GM20000 (cell line): ENCODE measurements around the gene POU2F3.
A peak's percentile ranks its signal among the peaks of the same experiment; 100 is the strongest.

ENCODE experiments used
- DNase-seq: peaks from one replicate; pipeline ENCODE4 v3.0.0; 2012; ENCODE audit warnings: low spot score
- TF ChIP-seq, protein P1 (sequence below): IDR thresholded peaks from 2 replicates; pipeline ENCODE4 v1.5.1; 2012; ENCODE audit warnings: mild to moderate bottlenecking, control low read depth; ENCODE audit errors: extremely low read depth, missing control alignments

Gene POU2F3

DNA sequence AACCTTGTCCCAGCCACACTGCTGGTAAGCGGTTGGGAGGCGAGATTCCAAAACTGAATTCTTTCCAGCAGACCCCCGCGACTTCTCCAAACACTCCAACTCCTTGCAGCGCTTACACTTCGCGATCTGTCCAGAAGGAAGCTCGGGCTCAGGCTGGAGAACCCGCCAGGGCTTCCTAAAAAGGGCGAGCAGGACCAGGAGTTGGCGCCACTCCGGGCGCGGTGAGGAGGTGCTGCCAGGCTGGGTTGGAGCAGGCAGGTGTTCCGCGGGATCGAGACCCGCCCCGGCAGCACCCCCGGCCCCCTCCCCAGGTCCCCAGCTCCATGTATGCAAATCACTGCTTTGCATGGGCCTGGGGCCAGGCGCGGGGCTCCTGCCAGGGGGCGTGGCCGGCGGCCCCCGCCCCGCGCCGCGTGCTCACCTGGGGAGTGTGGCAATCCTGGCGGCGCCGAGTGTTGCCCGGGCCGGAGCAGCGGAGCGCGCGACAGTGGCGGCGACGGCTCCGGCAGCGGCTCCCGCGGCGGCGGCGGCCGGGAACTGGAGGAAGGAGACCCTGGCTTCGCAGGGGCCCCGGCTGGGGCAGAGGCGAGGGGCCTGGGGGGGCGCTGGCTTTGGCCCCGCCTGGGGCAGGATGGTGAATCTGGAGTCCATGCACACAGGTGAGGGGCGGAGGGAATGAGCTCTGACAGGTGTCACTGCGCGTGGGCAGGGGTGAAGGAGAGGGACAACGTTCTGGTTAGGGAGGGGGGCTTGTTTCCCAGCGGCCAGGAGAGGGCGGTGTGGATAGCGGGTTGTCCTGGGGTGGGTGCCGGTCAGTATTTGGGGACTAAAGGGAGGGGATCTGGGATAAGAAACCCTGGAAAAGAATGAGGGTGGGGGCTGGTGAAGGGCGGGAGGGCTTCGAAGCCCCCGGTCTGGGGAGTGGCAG lies at the start of gene POU2F3:
TSS of gene POU2F3 (plus strand) at position 428 of the 928 bp plus-strand sequence. CDS start at position 632, 204 bp downstream.
- TF ChIP-seq, protein P1, sequence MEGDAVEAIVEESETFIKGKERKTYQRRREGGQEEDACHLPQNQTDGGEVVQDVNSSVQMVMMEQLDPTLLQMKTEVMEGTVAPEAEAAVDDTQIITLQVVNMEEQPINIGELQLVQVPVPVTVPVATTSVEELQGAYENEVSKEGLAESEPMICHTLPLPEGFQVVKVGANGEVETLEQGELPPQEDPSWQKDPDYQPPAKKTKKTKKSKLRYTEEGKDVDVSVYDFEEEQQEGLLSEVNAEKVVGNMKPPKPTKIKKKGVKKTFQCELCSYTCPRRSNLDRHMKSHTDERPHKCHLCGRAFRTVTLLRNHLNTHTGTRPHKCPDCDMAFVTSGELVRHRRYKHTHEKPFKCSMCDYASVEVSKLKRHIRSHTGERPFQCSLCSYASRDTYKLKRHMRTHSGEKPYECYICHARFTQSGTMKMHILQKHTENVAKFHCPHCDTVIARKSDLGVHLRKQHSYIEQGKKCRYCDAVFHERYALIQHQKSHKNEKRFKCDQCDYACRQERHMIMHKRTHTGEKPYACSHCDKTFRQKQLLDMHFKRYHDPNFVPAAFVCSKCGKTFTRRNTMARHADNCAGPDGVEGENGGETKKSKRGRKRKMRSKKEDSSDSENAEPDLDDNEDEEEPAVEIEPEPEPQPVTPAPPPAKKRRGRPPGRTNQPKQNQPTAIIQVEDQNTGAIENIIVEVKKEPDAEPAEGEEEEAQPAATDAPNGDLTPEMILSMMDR, result no peak
- peak; percentile 58 for DNase-seq

DNA sequence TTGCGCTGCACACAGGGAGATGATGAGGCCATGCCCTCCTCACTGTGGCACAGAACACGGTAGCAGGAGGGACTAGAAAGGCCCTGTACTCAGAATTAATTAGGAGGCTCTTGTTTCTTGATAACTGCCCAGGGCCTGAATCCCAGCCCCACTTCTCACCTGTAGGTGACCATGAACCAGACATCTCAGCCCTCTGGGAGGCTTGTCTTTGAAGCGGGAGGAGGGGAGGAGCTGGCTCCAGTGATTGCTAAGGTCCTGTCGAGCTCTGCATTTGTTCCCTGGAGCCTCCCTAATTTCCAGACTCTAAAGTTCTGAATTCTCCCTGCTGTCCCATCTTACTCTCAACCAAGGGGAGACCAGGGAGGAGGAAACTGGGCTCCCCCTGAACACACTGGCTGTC lies 48.9 kb upstream of the POU2F3 start:
- TF ChIP-seq, protein P1, result no peak

DNA sequence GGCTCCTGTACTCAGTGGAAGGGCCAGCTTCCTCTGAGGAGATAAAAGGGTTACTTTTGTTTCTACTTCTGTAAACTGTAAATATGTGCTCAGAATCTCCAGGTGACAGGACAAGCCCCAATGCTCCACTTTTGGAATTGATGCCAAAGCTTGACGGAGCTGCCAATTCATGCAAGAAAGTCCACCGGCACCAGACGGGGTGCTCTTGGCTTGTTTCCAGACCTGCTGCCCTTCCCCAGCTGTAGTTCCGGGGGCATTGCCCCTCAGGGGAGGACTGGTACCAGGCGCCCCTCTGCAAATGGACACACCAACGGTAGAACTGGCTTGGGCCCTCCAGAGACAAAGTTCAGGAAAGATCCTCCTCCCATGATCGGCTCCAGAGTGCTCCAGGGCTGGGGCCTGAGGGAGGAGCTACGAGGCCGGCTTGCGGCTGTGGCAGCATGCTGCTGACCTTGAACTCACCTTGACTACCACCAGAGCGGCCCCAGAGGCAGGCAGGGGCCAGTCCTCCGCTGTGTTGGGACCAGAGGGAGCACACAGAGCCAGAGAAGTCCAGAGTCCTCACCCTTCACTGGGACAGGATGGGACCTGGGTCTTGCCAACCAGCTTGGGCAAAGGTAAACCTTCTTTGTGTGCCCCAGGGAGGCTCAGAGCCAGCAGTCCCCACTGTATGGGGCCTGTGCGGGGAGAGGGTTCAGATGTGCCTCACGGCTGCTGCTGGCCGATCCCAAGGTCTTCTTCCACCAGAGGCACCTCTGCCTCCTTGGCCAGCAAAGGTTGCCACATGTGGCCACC lies 46.9 kb upstream of the POU2F3 start:
- DNase-seq, result no peak
- TF ChIP-seq, protein P1, result no peak

More for the DNA sequence above, 48.9 kb upstream of the POU2F3 start:
- no peak for DNase-seq

DNA sequence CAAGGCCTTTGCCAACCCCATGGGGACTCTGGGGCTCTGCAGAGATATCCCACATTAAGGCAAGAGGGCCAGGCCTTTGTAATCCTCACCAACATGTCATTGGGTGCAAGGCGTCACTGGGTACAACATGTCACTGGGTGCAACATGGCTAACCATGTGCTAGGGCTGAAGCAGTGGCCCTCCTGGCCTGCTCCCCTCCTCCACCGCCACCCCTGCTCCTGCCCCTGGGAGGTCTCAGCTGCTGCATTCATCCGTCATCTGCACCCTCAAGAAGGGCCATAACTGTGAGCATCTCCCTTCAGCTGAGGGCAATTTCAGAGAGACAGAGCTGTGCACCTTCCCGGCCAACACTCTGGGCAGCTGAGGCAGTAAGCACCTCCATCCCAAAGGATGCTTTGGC lies 45.8 kb upstream of the POU2F3 start:
- TF ChIP-seq, protein P1, result no peak
- no peak for DNase-seq

DNA sequence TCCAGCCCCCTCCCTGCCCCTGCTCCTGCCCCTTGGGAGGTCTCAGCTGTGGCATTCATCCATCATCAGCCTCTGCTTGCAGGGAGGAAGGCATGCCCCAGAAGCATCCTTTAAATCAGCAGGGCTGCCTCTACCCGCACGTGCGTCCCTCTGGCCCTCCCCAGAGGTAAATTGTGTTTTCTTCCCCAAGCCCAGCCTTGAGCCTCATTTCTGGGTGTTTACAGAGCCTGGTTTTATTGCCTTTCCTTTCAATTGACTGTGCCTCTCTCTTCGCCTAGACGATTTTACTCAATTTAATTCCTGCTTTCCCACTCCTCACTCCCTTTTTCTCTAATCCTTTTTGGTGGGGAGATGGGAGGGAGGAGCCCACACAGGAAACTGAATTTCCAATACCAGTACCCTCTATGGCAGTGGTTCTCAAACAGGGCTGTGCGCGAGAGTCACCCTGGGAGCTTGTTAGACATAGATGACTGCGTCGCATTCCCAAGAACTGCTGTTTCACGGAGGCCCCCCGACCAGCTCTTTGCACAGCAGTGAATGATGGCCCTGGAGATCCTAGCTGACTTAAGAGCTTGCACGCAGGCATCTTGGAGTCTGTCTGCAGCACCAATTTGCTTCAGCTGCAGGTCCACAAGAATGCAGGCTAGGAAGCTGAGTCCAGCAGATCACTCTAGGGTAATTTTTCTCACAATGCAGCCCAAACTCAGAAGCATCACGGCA lies 44.2 kb upstream of the POU2F3 start:
- TF ChIP-seq, protein P1, result no peak
- DNase-seq, result no peak

DNA sequence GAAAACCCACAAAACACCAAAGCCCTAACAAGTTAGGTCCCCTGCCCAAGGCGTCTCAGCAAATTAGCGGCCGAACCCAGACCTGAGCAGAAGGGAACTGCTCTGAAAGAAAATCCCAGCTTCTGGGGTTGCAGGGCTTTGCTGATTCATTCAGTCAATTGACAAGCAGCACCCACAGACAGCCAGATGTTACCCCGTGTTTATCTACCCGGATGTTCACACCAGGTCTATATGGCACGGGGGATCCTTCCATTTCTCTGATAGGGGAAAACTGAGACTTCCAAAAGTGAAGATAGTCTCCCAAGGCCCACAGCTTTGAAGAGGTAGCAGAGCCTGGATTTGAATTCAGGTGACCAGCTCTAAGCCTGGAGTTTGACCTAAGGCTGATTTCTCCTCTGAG lies 43.1 kb upstream of the POU2F3 start:
- no peak for DNase-seq
- TF ChIP-seq, protein P1, result no peak
